Endothelial cell of umbilical vein (primary cell): Measurements from ENCODE around the gene ST6GALNAC2. TPM values are rescaled to one million over a fixed set of nuclear protein-coding genes. Genes with fewer than 3 reads are reported as not detected.

Experiments
- BruUV-seq: library from RNA; stranded (reverse); fragments of 400-500 nt; replicated peaks from 2 replicates; lab custom pipeline; 2021; lab: Mats Ljungman, UMichigan
- CTCF ChIA-PET: fragments of 300-600, 350-600 bp; sonication (Branson Sonifier 250); formaldehyde crosslinking; loops from one replicate; lab custom pipeline; 2021; ENCODE audit warnings: antibody characterized with exemption, inconsistent platforms; lab: Charles Lee
- POLR2A ChIA-PET: fragments of 300-600, 350-600 bp; sonication (Branson Sonifier 250); formaldehyde crosslinking; loops from one replicate; lab custom pipeline; 2021; ENCODE audit warnings: antibody characterized with exemption, inconsistent platforms; lab: Charles Lee
- DNase-seq: peaks from one replicate; pipeline ENCODE4 v3.0.0-alpha.2; 2011; ENCODE audit warnings: low read depth, low spot score
- FAIRE-seq: peaks from 2 replicates; lab custom pipeline; 2011; peaks lifted over from hg19 to GRCh38; lab: Jason Lieb, UNC
- H2AFZ ChIP-seq: 2 replicates; pipeline ENCODE4 v1.6.0; 2012; ENCODE audit warnings: low read depth, low read length, control low read depth, inconsistent platforms
- H3K27ac ChIP-seq: 2 replicates; pipeline ENCODE4 v1.5.1; 2011; ENCODE audit warnings: low read depth, mild to moderate bottlenecking, control low read depth, low read length, moderate library complexity; ENCODE audit not compliant: insufficient read depth
- H3K27me3 ChIP-seq, 2 experiments: 2 replicates each; pipeline versions ENCODE4 v1.6.0 to v1.6.1; 2011; ENCODE audit warnings: low read length in 2 of 2, mixed read lengths in 1 of 2; ENCODE audit not compliant: control insufficient read depth in 2 of 2, insufficient read depth in 2 of 2
- H3K36me3 ChIP-seq, 2 experiments: 2 replicates in 1 of 2; 3 replicates in 1 of 2; pipeline ENCODE4 v1.5.1; 2011; ENCODE audit warnings: low read length in 2 of 2, mild to moderate bottlenecking in 1 of 2, moderate library complexity in 1 of 2; ENCODE audit not compliant: control insufficient read depth in 2 of 2, insufficient read depth in 2 of 2; ENCODE audit errors: extremely low read depth in 1 of 2
- H3K4me1 ChIP-seq: 3 replicates; pipeline ENCODE4 v1.5.1; 2011; ENCODE audit warnings: mild to moderate bottlenecking, low read length; ENCODE audit not compliant: control insufficient read depth, insufficient read depth; ENCODE audit errors: extremely low read depth
- H3K4me2 ChIP-seq: 2 replicates; pipeline ENCODE4 v1.6.1; 2011; ENCODE audit warnings: low read length, control low read depth, mixed read lengths; ENCODE audit not compliant: insufficient read depth
- H3K4me3 ChIP-seq, 3 experiments: fragments of 200-600 bp in 1 of 3; sonication (generic), shearing (Covaris generic) in 1 of 3; replicated peaks in 1 of 3; 2 replicates each; pipeline ENCODE4 v1.5.1; 2011 to 2016; ENCODE audit warnings: control low read depth in 3 of 3, low read length in 3 of 3, mild to moderate bottlenecking in 2 of 3, inconsistent platforms in 1 of 3, low read depth in 1 of 3, moderate library complexity in 1 of 3; ENCODE audit not compliant: insufficient read depth in 1 of 3
- H3K79me2 ChIP-seq: 2 replicates; pipeline ENCODE4 v1.6.0; 2012; ENCODE audit warnings: low read length, inconsistent platforms; ENCODE audit not compliant: control insufficient read depth, insufficient read depth
- H3K9ac ChIP-seq: replicated peaks from 2 replicates; pipeline ENCODE3; 2011; ENCODE audit warnings: low read length, control low read depth; ENCODE audit not compliant: insufficient read depth; ENCODE audit errors: extremely low read depth
- H3K9me1 ChIP-seq: replicated peaks from 3 replicates; pipeline ENCODE4 v1.6.0; 2011; ENCODE audit warnings: mild to moderate bottlenecking, low read length; ENCODE audit not compliant: control insufficient read depth, insufficient read depth; ENCODE audit errors: extremely low read depth
- H3K9me3 ChIP-seq: replicated peaks from 2 replicates; pipeline ENCODE4 v1.5.1; 2012; ENCODE audit warnings: low read length, inconsistent platforms; ENCODE audit not compliant: control insufficient read depth, insufficient read depth
- H4K20me1 ChIP-seq: replicated peaks from 2 replicates; pipeline ENCODE3; 2011; ENCODE audit warnings: mild to moderate bottlenecking, low read length; ENCODE audit not compliant: control insufficient read depth, insufficient read depth; ENCODE audit errors: extremely low read depth
- EZH2 ChIP-seq: IDR thresholded peaks from 2 replicates; pipeline ENCODE4 v1.6.1; 2012; ENCODE audit warnings: borderline replicate concordance, low read depth, mild to moderate bottlenecking, moderate library complexity, low read length, inconsistent platforms; ENCODE audit not compliant: severe bottlenecking
- FOS ChIP-seq: IDR thresholded peaks from 2 replicates; pipeline ENCODE4 v1.6.1; 2011; ENCODE audit warnings: mild to moderate bottlenecking, low read length, moderate library complexity, borderline replicate concordance; ENCODE audit not compliant: insufficient read depth
- GATA2 ChIP-seq: IDR thresholded peaks from 2 replicates; pipeline ENCODE4 v1.7.0; 2011; ENCODE audit warnings: low read depth, mild to moderate bottlenecking, moderate library complexity, mixed read lengths, low read length; ENCODE audit not compliant: insufficient read length, insufficient read depth
- JUN ChIP-seq: IDR thresholded peaks from 2 replicates; pipeline ENCODE4 v1.6.1; 2011; ENCODE audit warnings: borderline replicate concordance, low read depth; ENCODE audit not compliant: insufficient read length, insufficient read depth
- MYC ChIP-seq: IDR thresholded peaks from one replicate; pipeline ENCODE4 v1.6.1; 2011; ENCODE audit warnings: mild to moderate bottlenecking, low read depth, low read length
- POLR2A ChIP-seq: IDR thresholded peaks from 2 replicates; pipeline ENCODE4 v1.6.1; 2012; ENCODE audit warnings: low read depth, mild to moderate bottlenecking, control low read depth, low read length
- POLR2AphosphoS5 ChIP-seq: IDR thresholded peaks from 2 replicates; pipeline ENCODE4 v1.6.1; 2012; ENCODE audit warnings: low read depth, mild to moderate bottlenecking, control low read depth, low read length, moderate library complexity; ENCODE audit not compliant: insufficient read depth
- dilution Hi-C: fragments of 300-500 bp; cut with MboI; formaldehyde crosslinking; loops from one replicate; pipeline ENCODE4 v1.15.0; 2019; ENCODE audit warnings: low sequenced_read_pairs; ENCODE audit not compliant: extremely low pct_ligation_motif_present
- intact Hi-C: fragments of 100-400 bp; cut with micrococcal nuclease; formaldehyde crosslinking; loops from one replicate; pipeline ENCODE4 v1.10.0; 2022
- polyA plus RNA-seq, 4 experiments: library from polyadenylated mRNA; depleted of rRNA in 3 of 4; stranded (reverse) in 3 of 4; unstranded in 1 of 4; fragments of >200 nt; gene quantifications; 2 replicates each; pipeline versions ENCODE4 v1.2.1 to v1.2.3, GENCODE V29; 2011 to 2012; ENCODE audit warnings: missing spikeins in 1 of 4
- total RNA-seq: library from RNA; stranded (reverse); gene quantifications from 2 replicates; pipeline ENCODE4 v1.2.3, GENCODE V29; 2021
- TF ChIP-seq, protein P1 (sequence below): IDR thresholded peaks from 2 replicates; pipeline ENCODE4 v1.6.1; 2011; ENCODE audit not compliant: insufficient read depth, insufficient read length
- TF ChIP-seq, protein P2 (sequence below), 2 donors: IDR thresholded peaks; 1 replicate in 1 of 2; 2 replicates in 1 of 2; pipeline ENCODE4 v1.5.1; 2011; ENCODE audit warnings: low read length in 2 of 2, mild to moderate bottlenecking in 2 of 2, moderate library complexity in 2 of 2, control low read depth in 1 of 2, inconsistent platforms in 1 of 2, low read depth in 1 of 2; ENCODE audit not compliant: insufficient read depth in 1 of 2; ENCODE audit errors: extremely low read depth in 1 of 2

The ST6GALNAC2 gene
- total and polyA plus RNA-seq, 2 donors (not counting 3 experiments of a cell fraction or from before 2014, with no cell fraction given) = 0.59 to 1.7 TPM

DNA sequence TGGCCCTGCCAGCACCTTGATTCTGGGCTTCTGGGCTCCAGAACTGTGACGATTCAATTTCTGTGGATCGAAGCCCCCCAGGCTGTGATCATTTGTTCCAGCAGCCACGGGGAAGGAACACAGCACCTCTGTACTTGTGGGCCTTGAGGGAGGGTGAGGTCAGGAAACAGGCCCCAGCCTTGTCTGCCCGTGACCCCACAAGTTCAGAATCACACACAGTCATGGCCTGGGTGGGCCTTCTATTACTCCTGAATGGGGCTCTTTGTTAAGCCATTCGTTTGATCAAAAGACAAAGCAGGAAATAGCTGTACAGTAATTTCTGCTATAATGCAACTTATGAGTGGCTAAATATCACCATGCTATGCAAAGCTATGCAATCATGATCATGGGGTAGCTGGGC lies 10.1 kb downstream of the ST6GALNAC2 start:
- BruUV-seq = no TSS peak
- Histone ChIP-seq H3K79me2 (no peaks in the 10 kb centered on the region), H3K4me2 (no peak overlapping the region), H3K9me1 (no peaks in the 10 kb centered on the region), H3K36me3 (no peaks in the 10 kb centered on the region), H3K27me3 (no peaks in the 10 kb centered on the region), H2AFZ (no peak overlapping the region), H3K9ac (no peak overlapping the region), H3K4me3 (no peak overlapping the region), H4K20me1 (no peaks in the 10 kb centered on the region), H3K9me3 (no peaks in the 10 kb centered on the region), H3K27ac (no peak overlapping the region), H3K4me1 (no peaks in the 10 kb centered on the region)
- DNase-seq = no peak
- no peak for FAIRE-seq
- dilution Hi-C loops = no loop called here
- ChIA-PET CTCF (no interaction called here), POLR2A (no interaction called here)
- intact Hi-C loops = no loop called here
- no peak for TF ChIP-seq POLR2A

DNA sequence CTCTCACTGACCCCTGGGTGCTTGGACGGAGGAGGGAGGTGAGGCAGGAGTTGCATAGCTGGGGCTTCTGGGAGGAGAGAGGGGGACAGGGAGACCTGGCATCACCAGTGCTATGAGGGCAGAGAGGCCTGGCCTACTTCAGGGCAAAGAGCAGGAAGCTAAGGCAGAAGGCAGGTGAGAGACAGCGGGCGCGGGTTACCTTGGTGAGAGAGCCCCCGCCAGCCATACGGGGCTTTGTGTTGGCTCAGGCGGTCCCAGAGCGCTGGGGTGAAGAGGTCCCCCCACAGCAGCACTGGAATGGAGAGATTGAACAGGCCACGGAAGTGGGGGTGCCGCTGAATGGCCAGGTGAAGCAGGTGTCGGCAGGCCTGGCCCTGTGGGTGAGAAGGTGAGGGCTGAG lies 11.5 kb downstream of the ST6GALNAC2 start:
- intact Hi-C loops = no loop called here
- H3K27ac ChIP-seq = no peak overlapping the region
- ChIA-PET POLR2A (no interaction called here), CTCF (no interaction called here)
- H4K20me1 ChIP-seq = no peaks in the 10 kb centered on the region
- no peak overlapping the region for H2AFZ ChIP-seq
- BruUV-seq = no TSS peak
- no peak overlapping the region for H3K9ac ChIP-seq
- H3K4me3 ChIP-seq = no peak overlapping the region
- no peaks in the 10 kb centered on the region for H3K36me3 ChIP-seq
- no peaks in the 10 kb centered on the region for H3K27me3 ChIP-seq
- H3K9me3 ChIP-seq = no peaks in the 10 kb centered on the region
- H3K9me1 ChIP-seq = no peaks in the 10 kb centered on the region
- H3K4me2 ChIP-seq = no peak overlapping the region
- no peak for FAIRE-seq
- DNase-seq = no peak
- H3K79me2 ChIP-seq = no peaks in the 10 kb centered on the region
- H3K4me1 ChIP-seq = no peaks in the 10 kb centered on the region
- TF ChIP-seq GATA2 (no peak), POLR2AphosphoS5 (no peak), JUN (no peak), EZH2 (no peak), FOS (no peak), POLR2A (no peak), MYC (no peak)
- TF ChIP-seq, protein P1, sequence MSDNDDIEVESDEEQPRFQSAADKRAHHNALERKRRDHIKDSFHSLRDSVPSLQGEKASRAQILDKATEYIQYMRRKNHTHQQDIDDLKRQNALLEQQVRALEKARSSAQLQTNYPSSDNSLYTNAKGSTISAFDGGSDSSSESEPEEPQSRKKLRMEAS = no peak
- TF ChIP-seq, protein P2, sequence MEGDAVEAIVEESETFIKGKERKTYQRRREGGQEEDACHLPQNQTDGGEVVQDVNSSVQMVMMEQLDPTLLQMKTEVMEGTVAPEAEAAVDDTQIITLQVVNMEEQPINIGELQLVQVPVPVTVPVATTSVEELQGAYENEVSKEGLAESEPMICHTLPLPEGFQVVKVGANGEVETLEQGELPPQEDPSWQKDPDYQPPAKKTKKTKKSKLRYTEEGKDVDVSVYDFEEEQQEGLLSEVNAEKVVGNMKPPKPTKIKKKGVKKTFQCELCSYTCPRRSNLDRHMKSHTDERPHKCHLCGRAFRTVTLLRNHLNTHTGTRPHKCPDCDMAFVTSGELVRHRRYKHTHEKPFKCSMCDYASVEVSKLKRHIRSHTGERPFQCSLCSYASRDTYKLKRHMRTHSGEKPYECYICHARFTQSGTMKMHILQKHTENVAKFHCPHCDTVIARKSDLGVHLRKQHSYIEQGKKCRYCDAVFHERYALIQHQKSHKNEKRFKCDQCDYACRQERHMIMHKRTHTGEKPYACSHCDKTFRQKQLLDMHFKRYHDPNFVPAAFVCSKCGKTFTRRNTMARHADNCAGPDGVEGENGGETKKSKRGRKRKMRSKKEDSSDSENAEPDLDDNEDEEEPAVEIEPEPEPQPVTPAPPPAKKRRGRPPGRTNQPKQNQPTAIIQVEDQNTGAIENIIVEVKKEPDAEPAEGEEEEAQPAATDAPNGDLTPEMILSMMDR (IDR thresholded peaks at IDR 0.05; ENCODE audit: extremely low read depth in 1 of 2, insufficient read depth in 1 of 2, low read depth in 1 of 2, low read length in 2 of 2) = no peak
- dilution Hi-C loops = no loop called here
